Hematopoietic multipotent progenitor cell treated with erythropoietin and hydrocortisone succinate and interleukin-3 and kit ligand, for 8 days (in vitro differentiated cells): Measurements from ENCODE around the gene CACNA1D.

ENCODE experiments used
- DNase-seq: peaks from one replicate; pipeline ENCODE4 v3.0.0-alpha.2; 2015

The CACNA1D gene

DNA sequence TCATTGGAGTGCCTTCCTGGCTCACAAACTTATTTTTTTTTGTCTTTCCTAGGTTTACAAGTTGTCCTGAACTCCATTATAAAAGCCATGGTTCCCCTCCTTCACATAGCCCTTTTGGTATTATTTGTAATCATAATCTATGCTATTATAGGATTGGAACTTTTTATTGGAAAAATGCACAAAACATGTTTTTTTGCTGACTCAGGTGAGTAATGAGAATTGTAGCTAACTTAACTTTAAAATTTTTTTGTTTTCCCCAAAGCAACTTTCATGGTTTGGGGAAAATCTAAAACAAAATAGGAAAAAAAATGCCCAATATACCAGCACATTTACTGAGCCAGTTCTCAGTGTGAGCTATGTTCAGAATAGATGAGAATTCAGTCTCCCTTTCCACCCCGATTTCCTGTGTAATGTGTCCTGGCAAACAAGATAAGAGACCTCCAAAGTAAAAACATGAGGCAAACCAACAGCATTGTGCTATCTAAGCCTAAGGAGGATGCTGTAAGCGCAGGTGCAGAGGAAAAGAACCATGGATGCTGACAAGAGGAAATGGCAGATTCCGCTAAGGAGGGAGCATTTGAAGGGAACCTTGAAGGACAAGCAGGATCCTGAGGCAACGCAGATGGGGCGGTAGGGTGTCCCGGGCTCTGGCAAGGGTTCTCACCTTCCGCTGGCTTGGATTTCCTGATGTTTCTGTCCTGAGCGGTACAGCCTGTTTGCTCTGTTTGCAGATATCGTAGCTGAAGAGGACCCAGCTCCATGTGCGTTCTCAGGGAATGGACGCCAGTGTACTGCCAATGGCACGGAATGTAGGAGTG is 171.4 kb downstream of the CACNA1D start:
- no peak for DNase-seq

DNA sequence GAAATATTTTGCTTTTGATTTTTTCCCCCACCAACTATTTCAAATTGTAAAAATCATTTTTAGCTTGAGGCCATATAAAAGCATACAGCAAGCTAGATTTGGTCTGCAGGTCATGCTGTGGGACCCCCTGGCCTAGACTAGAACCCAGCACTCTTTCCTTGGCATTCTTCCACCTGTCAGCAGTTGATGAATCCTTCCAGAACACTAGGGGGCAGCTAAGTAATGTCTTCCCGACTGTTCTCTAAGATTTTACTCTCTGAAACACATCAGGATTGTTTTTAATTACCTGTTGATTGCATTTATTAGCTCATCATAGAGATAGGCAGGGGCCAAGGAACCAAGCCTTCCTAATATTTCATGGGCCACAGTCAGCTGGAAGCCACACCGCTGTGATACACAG is 174.5 kb downstream of the CACNA1D start:
- no peak for DNase-seq

DNA sequence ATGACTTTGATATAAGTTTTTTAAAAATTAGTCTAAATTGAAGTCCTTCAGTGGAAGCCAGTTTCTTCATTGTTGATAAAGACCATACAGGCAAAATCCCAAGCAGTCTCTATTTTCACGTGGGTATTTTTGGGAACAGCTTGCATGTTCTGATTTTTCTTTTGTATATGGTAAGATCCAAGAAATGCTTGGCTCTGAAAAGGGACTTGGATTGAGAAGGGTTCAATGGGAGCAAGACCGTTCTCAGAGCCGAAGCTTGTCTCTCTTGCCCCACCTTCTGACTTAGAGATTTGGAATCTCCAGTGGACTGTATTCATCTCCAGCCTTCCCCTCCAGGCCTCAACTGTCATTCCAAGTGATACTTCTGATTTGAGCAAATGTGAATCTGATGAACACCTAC is 176.3 kb downstream of the CACNA1D start:
- DNase-seq = no peak

DNA sequence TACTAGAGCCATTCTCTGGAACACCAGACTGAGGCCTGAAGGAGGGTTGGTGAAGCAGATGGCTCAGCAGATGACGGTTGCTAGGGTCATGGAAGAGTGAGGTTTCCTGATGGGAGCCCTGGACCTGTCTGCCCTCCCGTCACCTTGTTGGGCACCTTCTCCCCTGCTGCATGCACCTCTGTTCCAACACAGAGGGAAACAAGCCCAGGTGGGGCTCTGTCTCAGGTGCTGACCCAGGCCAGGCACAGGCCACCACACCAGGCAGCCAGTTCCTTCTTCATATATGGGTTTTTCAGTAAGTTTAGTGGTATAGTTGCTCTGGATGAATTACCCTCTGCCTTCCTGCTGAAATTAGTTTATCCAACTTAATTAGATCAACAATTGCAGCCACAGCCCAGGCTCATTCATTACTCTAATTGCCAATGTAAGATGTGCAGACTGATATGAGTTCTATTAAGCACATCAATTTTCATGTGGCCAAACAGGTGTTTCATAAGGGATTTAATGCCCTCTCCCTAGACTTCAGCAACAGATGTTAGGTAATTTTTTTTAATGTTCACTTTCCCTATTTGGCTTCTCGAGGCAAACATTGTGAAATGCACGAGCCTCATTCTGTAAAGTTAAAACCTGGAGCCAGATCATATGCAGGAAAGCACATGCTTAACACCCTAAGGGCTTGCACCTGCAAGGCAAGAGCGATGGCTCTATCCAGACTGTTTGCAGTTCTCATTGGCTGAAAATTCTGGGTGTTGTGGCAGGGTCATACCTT is 177.0 kb downstream of the CACNA1D start:
- DNase-seq = no peak

DNA sequence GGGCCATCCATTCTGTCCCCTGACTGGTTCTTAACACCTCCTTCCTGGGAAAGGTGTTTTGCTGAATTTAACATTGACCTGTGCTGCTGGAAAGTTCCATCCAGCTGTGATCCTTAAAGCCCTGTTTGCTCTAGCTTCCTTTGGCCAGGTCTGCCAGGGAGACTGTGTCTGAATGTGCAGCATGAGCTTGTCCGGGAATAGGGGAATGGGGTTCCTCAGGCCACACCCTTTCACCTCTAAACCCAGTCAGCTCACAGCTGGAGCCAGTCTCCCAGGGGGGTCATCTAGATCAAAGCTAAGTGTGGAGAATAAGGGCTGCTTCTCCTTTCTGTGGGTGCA is 177.5 kb downstream of the CACNA1D start:
- DNase-seq = no peak

DNA sequence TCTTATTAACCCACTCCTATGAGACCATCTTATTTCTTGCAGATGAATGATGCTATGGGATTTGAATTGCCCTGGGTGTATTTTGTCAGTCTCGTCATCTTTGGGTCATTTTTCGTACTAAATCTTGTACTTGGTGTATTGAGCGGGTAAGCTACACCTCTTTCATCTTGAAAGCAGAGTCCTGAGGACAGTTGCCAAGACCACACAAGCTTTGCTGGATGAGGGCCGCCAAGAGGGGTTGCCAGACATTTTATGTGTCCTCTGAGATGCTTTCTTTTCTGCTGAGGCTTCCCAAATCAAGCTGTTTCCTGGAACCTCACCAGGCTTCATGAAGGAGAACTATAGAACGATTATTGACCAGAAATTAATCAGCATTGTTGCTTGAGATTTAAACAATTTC is 178.6 kb downstream of the CACNA1D start:
- no peak for DNase-seq

DNA sequence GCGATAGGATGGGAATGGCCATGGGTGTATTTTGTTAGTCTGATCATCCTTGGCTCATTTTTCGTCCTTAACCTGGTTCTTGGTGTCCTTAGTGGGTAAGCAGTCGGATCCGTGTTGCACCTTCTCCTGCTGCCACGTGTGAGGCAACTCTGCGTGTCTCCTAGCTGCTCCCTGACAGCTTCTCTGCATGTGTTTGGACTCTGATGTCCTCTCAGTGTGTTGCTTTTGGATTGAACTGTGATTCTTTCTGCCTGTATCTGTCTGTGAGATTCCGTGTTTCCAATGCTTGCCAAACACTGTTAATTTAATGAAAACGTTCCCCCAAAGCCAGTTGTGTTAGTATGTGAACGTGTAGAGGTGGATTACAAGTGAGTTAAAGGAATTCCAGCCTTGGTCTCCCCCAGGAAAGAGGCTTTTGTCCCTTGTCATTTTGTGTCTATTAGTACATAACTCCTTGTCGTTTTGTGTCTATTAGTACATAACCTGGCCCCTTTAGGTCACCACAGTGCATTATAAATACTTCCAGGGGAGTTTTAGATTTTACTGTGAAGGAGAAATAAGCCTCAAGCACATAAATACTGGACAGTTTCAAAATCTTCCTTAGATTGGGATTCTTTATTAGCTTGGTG is 179.4 kb downstream of the CACNA1D start:
- DNase-seq = no peak

DNA sequence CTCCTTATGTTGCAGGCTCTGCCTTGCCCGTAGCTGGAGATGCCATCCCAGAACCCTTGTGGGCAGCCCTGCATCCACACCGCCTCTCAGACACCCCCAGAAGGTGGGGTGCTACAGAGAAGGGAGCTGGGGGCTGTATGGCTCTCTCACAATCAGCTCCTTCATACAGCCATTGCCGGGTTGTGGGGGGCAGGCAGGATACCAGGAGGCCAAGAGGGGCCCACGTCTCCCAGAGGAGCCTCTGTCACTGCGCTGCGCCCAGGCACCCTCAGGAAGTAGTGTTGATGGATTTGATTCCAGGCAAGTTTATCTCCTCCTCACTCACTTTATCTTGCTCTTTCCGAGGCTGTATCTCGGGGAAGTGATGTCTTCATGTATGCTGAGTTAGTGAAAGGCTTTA is 180.2 kb downstream of the CACNA1D start:
- DNase-seq = no peak

DNA sequence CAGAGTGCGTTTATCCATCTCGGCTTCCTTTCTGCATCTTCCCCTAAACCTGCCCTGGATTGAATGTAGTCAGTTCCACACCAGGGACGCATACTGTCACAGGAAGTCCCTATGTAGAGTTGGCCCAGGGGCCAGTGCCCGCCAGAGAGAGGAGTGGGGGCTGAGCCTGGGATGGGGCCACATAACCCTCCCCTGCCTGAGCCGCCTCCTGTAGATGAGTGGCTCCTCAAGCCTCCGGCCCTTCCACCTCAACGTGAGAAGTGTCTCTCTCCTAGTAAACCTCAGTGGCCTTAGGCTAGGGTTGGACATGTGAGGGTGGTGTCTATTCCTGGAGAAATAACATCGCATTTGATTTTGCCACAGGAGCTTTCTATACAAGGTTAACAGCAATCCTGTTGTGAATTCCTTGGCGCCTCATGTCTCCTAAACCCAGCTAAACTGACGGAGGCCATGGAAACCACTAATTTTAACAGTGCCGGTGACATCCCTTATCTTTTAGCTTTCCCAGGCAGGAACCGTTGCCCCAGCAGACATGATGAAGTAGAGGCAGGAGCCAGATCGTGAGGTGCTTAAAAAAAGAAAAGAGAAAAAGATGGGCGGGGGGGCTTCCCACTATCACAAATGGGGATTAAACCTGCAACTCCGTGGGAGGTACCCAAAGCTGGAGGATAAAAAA is 180.7 kb downstream of the CACNA1D start:
- no peak for DNase-seq

DNA sequence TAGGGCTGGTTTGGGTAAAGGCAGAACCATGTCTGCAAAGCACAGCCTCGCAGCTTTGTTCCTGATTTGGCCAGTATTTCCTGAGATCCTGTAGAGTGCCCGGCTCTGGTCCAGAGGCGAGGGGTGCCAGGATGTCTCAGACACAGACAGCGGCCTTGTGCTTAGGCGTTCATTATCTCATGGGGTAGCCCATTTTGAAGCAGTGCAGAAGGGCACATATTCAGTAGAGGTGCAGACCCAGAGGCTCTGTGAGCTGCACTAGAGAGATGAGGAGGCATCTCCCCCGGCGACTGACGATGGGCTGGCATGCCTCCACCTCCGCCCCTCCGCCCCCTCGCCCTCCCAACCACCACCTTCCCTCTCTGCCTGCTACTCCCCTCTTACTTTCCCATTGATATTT is 181.5 kb downstream of the CACNA1D start:
- no peak for DNase-seq

DNA sequence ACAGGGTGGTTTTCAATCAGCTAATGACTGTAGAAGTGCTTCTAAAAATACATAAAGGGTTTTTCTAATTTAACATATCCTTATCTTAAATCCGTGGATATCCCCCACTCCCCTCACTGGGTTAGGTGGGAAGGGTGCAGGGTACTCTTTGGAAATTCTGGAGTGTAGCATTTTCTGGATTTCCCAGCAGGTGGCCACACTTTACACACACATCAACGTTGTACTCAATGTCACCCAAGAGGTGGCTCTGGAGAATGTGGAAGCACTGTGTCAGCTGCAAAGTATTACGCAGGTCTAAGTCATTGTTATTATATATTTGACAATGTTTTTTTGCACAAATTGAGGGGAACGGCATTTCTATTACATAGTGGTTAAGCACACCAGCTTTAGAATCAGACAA is 183.0 kb downstream of the CACNA1D start:
- DNase-seq = peak; percentile 12

DNA sequence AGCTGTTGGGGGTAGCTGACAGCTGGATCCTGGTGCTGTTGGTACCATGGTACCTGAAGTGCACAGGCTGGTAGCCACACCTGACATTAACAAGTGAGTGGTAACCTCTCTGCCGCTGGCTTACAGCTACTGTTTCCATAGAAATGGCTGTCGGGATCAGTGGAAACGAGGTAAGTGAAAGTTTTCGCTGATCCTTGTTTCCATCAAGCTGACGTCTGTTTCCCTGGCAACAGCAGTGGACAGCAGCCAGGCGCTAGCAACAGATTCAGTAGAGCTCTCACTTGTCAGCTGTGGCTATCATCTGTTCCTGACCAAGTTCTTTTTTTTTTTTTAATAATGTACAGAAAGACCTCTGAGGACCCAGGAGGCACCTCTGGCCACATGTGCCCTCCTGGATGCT is 185.6 kb downstream of the CACNA1D start:
- no peak for DNase-seq

DNA sequence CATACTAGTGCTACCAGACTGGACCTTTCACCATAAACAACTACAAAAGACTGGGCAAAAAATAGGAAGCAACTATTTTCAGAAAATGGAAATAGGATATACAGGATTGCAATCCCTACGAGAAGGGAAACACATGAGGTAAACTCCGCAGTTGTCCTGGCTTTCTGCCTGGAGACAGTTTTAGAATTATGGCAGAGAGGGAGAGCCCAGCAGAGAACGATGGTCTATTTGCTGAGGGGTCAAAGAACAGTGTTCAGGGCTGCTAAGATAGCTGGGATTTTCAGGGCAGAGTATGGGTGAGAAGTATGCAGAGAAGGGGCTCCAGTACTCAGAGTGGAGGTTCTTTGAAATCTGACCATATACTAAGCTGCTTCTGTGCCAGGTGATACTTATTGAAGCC is 188.4 kb downstream of the CACNA1D start:
- DNase-seq = no peak

DNA sequence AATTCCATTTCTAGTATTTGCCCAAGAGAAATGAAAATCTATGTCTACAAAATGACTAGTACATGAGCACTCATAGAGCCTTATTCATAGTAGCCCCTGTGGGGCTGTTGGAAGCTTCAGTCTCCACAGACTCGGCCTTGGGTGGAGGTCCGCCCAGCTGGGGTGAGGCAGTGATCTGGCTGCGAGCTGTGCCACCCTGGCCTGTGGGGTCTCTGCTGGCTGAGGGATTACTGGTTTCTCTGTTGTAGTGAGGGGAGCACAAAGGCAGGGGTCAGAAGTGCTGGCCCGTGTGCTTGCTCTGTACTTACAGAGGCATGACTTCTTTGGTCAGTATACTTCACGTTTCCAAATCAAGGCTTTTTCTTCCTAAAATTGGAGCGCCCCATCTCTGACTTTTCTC is 193.7 kb downstream of the CACNA1D start:
- DNase-seq = no peak

DNA sequence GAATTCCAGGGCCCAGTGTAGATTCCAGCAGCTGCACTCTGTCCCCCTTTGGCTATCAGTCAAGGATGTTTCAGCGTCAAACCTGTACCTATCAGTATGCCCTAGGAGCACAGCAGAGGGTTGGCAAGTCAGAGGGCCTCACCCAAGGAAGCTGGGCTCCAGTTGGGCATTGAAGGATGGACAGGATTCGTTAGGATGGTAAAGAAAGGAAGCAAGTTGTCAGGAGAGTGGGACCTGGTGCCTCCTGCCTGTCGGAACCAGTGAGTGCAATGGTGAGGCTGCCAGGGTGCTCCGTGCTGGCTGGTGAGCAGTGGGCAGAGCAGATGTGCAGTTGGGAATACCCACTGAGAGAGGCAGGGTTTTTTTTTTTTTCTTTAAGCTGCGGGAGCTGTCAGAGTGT is 194.6 kb downstream of the CACNA1D start:
- no peak for DNase-seq

DNA sequence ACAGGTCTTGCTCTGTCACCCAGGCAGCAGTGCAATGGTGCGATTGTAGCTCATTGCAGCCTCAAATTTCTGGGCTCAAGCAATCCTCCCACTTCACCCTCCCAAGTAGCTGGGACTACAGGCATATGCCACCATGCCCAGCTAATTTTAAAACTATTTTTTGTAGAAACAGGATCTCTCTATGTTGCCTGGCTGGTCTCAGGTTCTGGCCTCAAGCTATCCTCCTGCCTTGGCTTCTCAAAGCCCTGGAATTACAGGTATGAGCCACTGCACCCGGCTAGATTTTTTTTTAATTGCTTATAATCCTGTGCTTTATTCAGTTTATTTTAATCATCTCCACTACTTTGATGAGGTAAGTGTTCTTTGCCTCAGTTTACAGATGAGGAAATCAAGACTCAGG is 195.3 kb downstream of the CACNA1D start:
- DNase-seq = no peak

DNA sequence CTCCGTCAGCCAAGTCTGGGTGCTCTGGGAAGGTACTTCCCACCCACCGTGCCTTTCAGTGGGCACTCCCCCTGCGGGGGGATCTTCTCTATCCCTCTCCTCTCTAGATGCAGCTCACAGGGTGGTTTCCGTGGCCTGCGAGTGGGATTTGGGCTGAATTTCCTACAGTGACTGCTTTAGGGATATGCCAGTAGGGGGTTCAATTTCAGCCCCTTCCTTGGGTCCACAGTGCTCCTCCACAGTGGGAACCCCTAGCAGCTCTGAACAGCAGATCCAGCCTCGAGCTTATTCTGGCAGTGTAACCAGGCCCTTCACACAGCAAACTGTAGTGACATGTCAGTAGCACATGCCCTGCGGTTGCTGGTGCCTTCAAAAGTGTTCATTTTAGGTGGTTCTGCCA is 196.1 kb downstream of the CACNA1D start:
- DNase-seq = no peak

DNA sequence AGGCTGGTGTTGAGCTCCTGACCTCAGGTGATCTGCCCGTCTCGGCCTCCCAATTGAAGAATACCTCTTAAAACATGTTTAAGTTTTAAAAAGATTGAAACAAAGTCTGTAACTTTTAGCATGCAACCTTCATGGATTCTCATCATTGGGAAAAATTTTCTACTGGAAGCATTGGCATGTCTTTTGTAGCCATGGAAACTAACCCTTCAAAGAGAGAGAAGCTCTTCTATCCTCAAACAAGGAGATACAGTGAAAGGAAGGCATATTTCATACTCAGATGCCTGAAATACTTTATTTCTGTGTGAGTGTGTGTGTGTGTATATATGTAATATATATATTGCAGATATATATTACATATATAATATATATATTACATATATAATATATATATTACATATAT is 196.9 kb downstream of the CACNA1D start:
- DNase-seq = no peak

DNA sequence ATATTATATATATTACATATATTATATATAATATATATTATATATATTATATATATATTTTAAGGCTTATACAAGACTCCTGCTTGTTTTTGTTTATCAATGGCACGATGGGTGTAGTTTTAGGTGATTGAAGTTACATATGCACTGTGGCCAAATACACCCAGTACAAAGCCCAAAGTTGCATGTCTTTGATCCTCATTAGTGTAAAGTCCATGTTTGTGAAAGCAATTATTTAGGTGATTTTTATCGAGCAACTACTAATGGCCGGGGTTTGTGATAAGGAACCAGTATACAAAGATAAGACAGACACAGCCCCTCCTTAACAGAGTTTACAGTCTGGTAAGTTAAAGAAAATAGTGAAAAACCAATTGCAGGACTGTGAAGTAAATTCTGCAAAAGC is 197.5 kb downstream of the CACNA1D start:
- DNase-seq = no peak

DNA sequence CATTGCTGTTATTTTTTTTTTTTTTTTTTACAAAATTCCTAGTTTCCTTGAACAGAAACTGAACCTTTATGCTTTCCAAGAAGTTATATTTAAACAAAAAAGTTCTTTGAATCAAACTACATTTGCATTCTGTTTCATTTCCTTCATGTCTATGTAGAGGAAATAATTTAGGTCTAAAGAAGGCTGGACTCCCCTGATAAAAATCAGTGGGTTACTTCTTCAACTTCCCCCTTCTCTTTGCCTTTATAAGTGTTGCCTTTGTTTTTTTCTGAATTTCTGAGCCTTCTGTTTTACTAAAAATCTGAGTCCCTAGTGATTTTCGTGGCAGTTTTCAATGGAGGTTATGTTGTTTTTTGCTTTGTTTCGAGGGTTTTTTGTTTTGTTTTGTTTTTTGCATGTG is 199.0 kb downstream of the CACNA1D start:
- peak; percentile 10 for DNase-seq

DNA sequence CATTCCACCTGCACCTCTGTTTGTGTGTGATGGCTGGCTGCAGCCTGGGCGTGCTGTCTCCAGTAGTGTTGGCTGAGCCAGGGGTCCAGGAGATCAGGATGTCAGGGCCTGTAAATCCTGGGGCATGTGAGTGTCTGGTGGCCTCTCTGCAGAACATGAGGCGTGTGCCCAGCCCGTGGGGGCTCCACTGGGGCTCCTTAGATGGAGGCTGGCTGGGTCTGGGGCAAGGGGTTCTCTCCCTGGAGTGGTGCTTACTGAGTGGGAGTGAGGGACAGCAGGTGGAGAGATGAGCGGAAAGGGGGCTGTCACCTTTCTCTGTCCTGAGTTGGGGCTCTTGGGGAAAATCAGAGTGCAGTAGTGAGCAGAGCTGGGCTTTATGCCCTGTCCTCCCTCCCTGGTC is 199.6 kb downstream of the CACNA1D start:
- DNase-seq = no peak

DNA sequence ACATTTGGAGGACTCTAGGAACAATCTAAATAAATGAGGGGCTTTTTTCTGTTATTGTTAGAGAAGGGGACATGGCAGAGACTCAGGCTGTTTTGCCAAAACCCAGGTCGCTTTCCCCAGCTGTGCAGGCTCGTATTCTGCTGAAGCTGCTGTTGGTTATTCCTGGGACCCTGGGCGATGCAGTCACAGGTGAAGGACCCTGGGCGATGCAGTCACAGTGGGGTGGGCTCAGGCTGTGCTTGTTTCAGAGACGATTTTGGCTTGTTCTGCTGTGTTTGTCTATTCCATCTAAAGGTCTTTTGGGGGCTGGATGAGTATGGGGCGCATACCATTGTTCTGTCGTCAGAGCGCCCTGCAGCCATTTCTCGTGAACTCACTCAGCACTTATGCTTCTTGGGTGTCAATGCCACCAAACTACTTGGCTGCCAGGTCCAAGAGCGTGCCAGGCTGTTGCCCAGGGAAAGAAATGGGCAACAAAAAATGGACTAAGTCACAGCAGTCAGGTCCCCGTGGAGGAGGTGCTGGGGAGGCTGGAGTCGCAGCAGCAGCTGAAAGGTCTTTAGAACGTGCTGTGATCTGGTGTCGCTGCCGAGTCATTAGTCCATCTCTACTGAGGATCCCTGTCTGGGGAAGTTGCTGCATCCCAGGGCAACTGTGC is 200.4 kb downstream of the CACNA1D start:
- no peak for DNase-seq

DNA sequence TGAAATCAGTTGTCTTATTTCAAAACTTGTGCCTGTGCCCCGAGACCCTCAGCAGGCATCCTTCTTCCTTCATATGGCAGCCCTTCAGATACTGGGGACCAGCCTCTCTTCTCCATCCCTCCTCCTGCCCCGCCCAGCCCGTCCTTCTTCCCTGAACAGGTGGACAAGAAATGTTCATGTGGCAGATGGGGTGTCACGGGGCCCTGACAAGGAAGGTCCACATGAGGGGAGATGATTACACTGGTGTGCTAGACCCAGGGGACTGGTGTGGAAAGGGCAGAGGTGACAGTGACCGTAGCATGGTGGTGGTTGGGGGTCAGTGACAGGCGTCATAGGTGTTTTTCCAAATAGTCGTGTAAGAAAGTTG is 200.9 kb downstream of the CACNA1D start:
- no peak for DNase-seq
